GM04504 (cell line): Measurements from ENCODE around the gene PDE6B.
A peak's percentile ranks its signal among the peaks of the same experiment; 100 is the strongest.
"Not testable (repeated sequence)": the region's sequence is repeated elsewhere in the genome, so short reads cannot be mapped to it uniquely, and the experiment has no call there.

Source experiments
- DNase-seq: peaks from one replicate; pipeline ENCODE4 v3.0.0-alpha.2; 2012; ENCODE audit warnings: low read depth

Gene PDE6B

DNA sequence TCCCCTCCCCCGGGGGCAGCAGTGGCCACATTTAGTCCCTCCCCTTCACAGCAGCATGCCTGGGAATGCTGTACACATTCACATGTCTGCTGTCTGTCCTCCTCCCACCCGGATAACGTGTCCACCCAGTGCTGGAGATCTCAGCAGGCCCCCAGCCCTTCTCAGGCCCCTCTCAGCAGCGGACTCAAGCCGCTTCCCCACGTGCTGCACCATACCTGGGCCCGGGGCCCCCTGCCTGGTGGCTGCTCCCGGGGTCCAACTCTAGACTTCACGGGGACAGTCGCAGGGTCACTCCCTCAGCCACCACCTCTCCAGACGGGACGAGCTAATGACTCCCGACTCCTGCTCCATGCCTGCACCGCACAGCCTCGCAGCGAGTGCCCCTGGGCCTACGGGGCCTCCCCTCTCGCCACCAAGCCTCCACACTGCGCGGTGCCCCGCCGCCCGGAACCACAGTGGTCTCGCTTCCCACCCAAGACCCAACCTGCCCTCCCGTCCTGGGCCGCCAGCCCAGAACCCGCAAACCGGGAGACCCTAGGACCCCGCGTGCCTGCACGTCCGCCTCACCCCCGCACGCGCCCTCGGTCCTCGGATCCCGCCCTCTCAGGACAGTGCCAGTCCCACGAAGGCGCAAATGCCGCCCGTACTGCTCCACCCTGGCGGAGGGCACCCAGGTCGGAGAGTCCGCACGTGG lies 79.0 kb downstream of the PDE6B start:
- no peak for DNase-seq

DNA sequence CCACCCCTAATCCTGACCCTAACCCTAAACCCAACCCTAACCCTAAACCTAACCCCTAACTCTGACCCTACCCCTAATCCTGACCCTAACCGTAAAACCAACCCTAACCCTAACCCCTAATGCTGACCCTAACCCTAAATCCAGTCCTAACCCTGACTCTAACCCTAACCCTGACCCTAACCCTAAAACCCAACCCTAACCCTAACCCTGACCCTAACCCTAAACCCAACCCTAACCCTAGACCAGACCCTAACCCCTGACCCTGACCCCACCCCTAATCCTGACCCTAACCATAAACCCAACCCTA lies 79.6 kb downstream of the PDE6B start:
- no peak for DNase-seq

DNA sequence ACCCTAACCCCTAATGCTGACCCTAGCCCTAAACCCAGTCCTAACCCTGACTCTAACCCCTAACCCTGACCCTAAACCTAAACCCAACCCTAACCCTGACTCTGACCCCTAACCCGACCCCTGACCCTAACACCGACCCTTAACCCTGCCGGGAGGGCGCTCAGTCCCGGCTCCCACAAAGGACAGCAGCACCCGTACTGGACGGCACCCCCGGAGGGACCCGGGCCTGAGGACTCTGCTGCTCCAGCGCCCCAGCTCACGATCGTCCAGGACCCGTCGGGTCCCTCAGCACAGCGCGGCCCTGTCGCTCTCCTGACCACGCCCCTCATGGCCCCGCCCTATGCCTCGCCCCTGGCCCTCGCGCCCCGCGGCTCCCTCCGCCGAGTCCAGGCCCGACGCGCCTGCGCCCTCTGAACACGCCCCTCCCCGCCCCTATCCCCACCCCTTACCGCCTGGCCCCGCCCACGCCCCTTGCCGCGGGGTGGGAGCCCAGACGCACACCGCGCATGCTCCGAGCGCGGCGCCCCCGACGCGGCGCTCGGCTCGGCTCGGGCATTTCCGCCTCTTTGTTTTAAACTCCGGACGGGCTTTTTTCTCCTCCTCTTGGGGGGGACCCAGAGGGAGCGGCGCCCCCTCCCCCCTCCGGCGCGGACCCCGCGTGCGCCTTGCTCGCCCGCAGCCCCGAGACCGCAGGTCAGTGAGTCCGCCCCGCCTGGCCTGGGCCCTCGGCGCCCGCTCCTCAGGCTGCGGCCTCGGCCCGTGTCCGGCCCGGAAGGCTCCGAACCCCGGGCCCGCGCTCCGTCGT lies 80.1 kb downstream of the PDE6B start, which contains the start of gene PCGF3:
TSS of gene PCGF3 (plus strand) at position 555 of the 805 bp plus-strand sequence. CDS start 27,849 bp downstream, outside the sequence.
- DNase-seq: peak; percentile 89

DNA sequence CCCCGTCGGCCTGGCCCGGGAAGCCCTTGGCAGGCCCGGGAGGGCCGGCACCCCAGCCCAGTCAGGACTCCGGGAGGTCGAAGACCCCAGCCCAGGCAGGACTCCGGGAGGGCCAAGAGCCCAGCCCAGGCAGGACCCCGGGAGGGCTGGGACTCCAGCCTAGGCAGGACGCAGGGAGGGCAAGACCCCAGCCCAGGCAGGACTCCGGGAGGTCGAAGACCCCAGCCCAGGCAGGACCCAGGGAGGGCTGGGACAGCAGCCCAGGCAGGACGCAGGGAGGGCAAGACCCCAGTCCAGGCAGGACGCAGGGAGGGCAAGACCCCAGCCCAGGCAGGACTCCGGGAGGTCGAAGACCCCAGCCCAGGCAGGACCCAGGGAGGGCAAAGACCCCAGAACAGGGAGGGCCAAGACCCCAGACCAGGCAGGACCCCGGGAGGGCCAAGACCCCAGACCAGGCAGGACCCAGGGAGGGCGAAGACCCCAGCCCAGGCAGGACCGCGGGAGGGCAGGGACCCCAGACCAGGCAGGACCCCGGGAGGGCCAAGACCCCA lies 80.8 kb downstream of the PDE6B start:
- not testable (repeated sequence) for DNase-seq

DNA sequence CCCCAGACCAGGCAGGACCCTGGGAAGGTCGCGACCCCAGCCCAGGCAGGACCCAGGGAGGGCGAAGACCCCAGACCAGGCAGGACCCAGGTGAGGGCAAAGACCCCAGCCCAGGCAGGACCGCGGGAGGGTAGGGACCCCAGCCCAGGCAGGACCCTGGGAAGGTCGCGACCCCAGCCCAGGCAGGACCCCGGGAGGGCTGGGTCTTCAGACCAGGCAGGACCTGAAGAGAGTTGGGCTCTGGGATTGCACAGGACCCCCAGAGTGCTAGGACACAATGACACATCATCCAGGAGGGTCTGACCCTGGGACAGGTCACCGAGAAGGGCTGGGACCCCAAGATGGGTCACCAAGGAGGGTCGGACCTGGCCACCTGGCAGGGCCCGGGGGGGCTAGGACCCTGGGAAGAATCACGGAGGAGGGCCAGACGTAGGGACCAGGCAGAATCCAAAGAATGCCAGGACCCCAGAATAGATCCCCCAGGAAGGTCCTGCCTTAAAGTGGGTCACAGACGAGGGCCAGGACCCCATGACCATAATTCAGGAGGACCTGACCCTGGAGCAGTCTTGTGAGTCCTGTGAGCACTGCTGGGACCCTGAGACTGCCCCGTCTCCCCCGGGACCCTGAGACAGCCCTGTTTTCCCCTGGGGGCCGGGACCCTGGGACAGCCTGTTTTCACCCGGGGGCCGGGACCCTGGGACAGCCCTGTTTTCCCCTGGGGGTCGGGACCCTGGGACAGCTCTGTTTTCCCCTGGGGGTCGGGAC lies 81.6 kb downstream of the PDE6B start:
- no peak for DNase-seq

DNA sequence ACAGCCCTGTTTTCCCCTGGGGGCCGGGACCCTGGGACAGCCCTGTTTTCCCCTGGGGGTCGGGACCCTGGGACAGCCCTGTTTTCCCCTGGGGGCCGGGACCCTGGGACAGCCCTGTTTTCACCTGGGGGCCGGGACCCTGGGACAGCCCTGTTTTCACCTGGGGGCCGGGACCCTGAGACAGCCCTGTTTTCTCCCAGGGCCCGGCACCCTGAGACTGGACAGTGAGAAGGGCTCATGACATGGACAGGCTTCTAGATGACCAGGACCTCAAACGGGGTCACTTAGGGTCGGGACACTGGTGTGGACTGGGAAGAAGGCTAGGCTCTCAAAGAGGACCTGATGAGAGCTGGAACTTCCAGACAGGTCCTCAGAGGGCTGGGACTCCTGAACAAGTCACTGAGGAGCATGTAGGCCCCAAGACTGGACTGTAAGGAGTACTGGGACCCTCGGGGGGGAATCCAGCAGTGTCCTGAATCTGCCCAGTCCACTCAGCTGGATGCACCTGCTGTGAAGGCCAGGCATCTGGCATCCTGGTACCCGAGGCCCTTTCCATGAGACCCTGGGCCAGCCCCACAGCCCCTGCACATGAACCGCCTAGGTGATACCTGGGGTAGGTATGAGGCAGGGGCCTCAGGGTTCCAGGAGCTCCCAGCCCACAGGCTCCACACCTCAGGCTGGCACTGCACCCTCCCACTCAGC lies 82.7 kb downstream of the PDE6B start:
- DNase-seq: no peak

DNA sequence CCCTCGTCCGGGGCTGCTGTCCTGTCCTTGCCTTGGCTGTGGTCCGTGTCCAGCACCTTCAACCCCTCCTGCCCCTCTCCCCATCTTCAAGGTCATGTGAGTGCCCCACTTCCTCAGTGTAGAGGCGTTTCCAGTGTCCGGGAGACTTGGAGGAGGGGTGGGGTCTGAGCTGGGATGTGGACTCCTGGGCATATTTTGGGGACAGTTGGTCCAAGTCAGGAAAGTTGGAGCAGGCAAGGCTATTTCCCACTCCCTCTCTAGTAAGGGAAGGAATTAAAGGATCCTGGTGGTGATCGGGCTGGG lies 83.2 kb downstream of the PDE6B start:
- DNase-seq: no peak

DNA sequence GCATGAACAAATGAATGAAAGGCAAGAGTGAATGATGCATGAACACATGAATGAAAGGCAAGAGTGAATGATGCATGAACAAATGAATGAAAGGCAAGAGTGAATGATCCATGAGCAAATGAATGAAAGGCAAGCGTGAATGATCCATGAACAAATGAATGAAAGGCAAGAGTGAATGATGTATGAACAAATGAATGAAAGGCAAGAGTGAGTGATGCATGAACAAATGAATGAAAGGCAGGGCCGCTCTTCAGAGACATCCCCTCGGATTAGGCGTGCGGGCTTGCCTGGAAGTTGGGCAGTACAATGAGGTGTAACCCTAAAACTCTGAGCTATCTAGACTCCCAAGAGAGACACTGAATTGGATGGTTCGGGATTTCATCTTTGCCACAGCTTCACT lies 84.0 kb downstream of the PDE6B start:
- no peak for DNase-seq

DNA sequence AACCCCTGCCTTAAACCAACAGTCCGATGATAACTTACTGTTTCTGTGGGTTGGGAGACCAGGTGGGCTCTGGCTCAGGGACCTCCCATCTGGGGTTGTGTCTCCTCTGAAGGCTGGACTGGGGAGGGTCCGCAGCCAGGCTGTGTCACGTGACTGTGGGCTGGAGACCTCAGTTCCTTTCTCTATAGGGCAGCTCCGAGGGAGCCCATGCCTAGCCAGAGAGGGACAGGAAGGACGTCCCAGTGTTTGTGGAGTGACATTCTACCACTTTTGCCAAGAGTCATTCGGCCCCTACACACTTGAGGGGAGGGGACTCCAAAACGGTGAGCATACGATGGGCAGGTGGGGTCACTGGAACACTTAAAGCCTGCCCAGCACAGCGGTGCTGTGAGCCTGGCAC lies 84.7 kb downstream of the PDE6B start:
- DNase-seq: no peak

DNA sequence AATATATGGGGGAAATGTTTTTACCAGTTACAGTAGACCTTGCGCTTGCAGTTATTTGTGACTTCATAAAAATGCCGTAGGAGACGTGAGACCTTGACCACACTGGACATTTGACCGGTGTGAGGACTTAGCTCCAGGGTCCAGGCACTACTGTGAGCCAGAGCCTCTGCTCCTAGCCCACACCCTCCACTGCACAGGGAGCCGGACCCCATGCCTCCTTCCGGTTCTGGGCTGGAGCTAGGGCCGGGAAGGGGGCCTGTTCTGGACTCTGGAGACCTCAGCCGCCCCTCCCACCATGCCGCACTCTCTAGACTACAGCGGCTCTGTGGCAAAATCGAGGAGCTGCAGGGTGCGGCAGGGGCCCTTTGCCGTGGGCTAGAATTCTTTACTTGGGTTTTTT lies 85.5 kb downstream of the PDE6B start:
- DNase-seq: no peak

DNA sequence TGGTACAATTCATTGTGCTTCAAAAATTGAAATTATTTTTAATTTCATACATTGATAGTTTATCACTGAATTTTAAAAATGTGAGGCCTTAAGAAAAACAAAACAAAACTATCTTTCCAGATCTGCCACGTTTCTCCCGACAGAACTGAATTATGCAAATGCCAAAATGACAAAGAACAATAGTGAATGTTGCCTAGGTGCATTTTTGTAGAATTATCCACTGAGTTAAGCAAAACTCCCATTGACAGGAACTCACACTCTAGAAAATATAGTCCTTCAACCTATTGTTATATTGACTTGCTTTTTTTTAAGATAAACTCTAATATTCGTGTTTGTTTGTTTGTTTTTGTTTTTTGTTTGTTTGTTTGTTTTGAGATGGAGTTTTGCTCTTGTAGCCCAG lies 86.7 kb downstream of the PDE6B start:
- no peak for DNase-seq

DNA sequence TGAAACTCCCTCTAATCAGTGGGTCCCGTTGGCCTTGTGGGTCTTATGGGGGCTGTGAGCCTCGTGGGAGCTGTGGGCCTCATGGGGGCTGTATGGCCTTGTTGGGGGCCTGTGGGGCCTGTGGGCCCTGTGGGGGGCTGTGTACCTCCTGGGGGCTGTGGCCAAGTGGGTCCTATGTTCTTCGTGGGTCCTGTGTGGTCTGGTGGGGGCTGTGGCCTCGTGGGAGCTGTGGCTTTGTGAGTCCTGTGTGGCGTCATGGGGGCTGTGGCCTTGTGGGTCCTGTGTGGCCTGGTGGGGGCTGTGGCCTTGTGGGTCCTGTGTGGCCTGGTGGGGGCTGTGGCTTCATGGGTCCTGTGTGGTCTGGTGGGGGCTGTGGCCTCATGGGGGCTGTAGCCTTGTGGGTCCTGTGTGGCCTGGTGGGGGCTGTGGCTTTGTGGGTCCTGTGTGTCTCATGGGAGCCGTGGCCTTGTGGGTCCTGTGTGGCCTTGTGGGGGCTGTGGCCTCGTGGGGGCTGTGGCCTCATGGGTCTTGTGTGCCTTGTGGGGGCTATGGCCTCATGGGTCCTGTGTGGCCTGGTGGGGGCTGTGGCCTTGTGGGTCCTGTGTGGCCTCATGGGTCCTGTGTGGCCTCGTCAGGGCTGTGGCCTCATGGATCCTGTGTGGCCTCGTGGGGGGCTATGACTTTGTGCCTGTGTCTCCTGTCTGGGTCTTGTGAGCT lies 87.7 kb downstream of the PDE6B start:
- no peak for DNase-seq

DNA sequence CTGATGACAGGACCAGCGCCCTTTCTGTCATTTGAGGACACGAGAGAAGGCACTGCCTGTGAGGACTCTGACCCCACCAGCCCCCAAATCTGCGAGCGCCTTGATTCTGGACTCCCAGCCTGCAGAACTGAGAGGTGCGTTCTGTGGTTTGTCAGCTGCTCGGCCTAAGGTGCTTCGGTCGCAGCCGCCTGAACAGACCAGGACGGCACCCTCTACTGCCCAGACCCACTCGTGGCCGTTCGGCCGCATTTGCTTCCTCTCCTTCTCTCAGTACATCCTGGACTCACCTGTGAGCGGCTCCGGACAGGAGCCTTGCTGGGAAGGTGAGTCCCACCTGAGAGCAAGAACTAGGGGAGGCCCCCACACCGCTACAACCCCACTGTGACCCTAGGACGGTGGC lies 88.7 kb downstream of the PDE6B start:
- DNase-seq: no peak

DNA sequence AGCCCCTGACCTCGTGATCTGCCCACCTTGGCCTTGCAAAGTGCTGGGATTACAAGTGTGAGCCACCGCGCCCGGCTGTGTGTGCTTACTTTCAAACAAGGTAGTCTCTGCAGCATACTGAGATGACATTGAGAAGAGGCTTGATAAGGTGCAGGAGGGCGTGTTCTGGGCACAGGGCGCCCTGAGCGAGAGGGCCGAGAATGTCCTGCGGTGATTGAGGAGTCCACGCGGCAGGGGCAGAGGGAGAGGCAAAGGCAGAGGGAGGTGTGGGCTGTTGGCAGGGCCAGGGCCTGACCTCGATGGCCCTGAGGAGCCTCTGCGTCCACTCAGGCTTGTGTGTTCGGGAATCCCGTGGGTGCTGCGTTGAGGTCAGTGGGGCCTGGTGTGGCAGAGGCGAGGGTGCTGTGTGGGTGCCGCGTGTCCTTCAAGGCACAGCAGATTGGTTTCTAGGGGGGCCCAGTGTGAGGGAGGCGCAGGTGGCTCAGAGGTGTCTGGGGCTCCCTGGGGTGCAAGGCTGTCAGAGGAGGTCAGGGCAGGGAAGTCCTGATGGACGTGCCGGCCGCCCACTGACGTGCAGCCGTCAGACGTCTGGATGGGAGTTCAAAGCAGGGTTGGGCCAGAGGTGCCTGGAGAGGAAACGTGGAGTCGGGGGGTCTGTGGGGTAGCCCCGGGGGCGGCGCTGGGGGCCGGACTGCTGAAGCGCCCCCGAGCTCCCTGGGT lies 92.4 kb downstream of the PDE6B start:
- no peak for DNase-seq

DNA sequence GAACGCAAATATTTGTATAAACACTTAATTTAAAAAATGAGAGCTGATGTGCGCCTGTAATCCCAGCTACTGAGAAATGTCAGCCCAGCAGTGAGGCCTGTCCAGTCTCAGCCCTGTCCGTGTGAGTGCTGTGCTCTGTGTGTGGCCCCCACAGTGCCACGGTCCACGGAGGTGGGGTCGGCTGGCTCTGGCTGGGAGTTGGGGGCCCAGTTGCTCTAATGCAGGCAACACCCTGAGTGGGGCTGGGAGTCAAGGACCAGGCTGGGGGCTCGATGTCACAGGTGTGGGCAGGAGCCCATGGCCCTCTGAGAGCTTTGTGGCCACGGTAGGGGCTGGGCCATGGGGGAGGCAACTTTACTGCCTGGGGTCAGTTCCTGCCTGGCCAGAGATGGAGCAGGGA lies 93.1 kb downstream of the PDE6B start:
- no peak for DNase-seq
